ENCODE results near the gene MVP. TPM values are rescaled to one million over a fixed set of nuclear protein-coding genes. Genes with fewer than 3 reads are reported as not detected.

The MVP gene
- total RNA-seq, 6 experiments from 2014 or later: 37.4 to 112 (median 77.8) TPM

GRCh38 chr16:29814592-29814991 lies 5.7 kb upstream of the MVP start:
- TF ChIP-seq, protein P1, sequence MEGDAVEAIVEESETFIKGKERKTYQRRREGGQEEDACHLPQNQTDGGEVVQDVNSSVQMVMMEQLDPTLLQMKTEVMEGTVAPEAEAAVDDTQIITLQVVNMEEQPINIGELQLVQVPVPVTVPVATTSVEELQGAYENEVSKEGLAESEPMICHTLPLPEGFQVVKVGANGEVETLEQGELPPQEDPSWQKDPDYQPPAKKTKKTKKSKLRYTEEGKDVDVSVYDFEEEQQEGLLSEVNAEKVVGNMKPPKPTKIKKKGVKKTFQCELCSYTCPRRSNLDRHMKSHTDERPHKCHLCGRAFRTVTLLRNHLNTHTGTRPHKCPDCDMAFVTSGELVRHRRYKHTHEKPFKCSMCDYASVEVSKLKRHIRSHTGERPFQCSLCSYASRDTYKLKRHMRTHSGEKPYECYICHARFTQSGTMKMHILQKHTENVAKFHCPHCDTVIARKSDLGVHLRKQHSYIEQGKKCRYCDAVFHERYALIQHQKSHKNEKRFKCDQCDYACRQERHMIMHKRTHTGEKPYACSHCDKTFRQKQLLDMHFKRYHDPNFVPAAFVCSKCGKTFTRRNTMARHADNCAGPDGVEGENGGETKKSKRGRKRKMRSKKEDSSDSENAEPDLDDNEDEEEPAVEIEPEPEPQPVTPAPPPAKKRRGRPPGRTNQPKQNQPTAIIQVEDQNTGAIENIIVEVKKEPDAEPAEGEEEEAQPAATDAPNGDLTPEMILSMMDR (IDR thresholded peaks at IDR 0.05): no peak
- TF ChIP-seq POLR2A (IDR thresholded peaks at IDR 0.05): no peak
- DNase-seq (peak in 1 of 3 donors; percentile 48), ATAC-seq (no peak)
- intact Hi-C loops (cut with DNase I): loop anchor here in 1 of 2 donors (5.0 to 10.0 kb wide), 2 partner anchors 33 to 180 kb away; partner anchors contain the start of genes HIRIP3 and INO80E
- H3K9me3 ChIP-seq: no peaks in the 10 kb centered on the region
- H3K27ac ChIP-seq: no peak overlapping the region
- WGBS (ENCODE audit: insufficient coverage, low coverage, low lambda C conversion rate, missing lambda C conversion rate): 90% methylated on average over 3 of the region's 5 CpGs
- no peaks in the 10 kb centered on the region for H3K27me3 ChIP-seq
- H3K4me3 ChIP-seq: no peak overlapping the region
- peaks cover 0 to 35% (median 8%) of the 10 kb centered on the region in 4 donors for H3K4me1 ChIP-seq
- H3K36me3 ChIP-seq: peaks cover 0 to 6% (median 0%) of the 10 kb centered on the region in 4 donors

GRCh38 chr16:29815032-29815721 lies 5.1 kb upstream of the MVP start:
- peak overlapping the region in 2 of 3 donors; percentile 78 to 87 for H3K27ac ChIP-seq
- DNase-seq: peak in 2 of 3 donors; percentile 59 to 61
- H3K4me1 ChIP-seq: peaks cover 0 to 41% (median 12%) of the 10 kb centered on the region in 4 donors
- TF ChIP-seq, protein P1 (IDR thresholded peaks at IDR 0.05): no peak
- TF ChIP-seq POLR2A (IDR thresholded peaks at IDR 0.05): no peak
- H3K27me3 ChIP-seq: no peaks in the 10 kb centered on the region
- peak overlapping the region; percentile 66 to 89 (median 77) for H3K4me3 ChIP-seq
- ATAC-seq: no peak
- WGBS (ENCODE audit: insufficient coverage, low coverage, low lambda C conversion rate, missing lambda C conversion rate): 12% methylated on average over 39 of the region's 39 CpGs
- H3K9me3 ChIP-seq: no peaks in the 10 kb centered on the region
- peaks cover 0 to 3% (median 0%) of the 10 kb centered on the region in 4 donors for H3K36me3 ChIP-seq
- intact Hi-C loops (cut with DNase I): loop anchor here in 1 of 2 donors (10.0 kb wide), 1 partner anchor 180 kb away; the partner anchor contains the start of genes HIRIP3 and INO80E

DNA sequence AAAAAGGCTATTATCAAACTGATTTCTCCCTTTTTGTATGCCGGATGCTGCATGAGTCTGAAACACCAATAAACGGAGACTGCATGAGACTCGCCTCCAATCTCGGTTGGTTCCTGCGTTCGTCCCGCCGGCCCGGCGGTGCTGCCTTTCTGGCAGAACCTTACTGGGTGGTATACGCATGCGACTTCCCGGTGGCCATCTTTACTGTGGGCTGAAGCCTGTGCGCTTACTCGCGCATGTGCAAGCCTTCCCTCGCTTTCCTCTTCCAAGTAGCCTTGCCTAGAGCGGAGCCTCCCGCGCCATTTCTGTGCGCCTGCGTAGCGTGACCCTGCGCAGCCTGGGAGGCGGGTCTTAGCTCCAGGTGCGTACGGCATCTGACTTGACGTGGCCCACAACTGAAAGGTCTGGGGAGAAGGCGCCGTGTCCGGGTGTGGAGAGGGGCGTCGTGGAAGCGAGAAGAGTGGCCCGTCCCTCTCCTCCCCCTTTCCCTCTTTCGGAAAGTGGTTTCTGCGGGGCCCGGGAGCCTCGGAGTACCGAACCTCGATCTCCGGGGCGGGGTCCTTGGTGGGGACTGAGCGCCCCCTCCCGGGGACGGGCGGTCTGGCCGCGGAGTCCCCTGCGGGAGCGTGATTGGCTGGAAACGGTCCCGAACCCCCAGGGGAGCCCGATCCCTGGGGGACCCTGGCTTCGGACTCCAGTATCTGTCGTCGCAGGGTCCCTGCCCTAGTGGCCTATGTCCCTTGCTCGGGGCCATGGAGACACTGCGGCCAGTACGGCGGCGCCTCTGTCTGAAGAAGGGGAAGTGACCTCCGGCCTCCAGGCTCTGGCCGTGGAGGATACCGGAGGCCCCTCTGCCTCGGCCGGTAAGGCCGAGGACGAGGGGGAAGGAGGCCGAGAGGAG lies 4.2 kb upstream of the MVP start, which contains the start of gene PAGR1:
PAGR1 (plus strand) TSS at position 360 of the 901 bp plus-strand sequence; CDS start at position 734, 374 bp downstream.
- intact Hi-C loops (cut with DNase I): loop anchor here in 1 of 2 donors (10.0 kb wide), 1 partner anchor 179 kb away; the partner anchor contains the start of genes HIRIP3 and INO80E
- Histone ChIP-seq H3K36me3 (no peaks in the 10 kb centered on the region), H3K27ac (peak within 1 kb of the TSS; percentile 78 to 88 (median 87)), H3K9me3 (no peaks in the 10 kb centered on the region), H3K27me3 (no peaks in the 10 kb centered on the region), H3K4me3 (peak within 1 kb of the TSS; percentile 66 to 89 (median 77)), H3K4me1 (peaks cover 0 to 41% (median 13%) of the 10 kb centered on the region in 4 donors)
- TF ChIP-seq POLR2A (IDR thresholded peaks at IDR 0.05): peak; percentile 79
- TF ChIP-seq, protein P1 (IDR thresholded peaks at IDR 0.05): peak; percentile 88 to 96 (median 94)
- WGBS (ENCODE audit: insufficient coverage, low coverage, low lambda C conversion rate, missing lambda C conversion rate): under 1% methylated on average over 43 of the region's 70 CpGs
- DNase-seq (peak; percentile 98 to 99 (median 98)), ATAC-seq (peak; percentile 71 to 82 (median 78))
